Erythroblast (primary cell): ENCODE data around the gene SFXN5.
A peak's percentile ranks its signal among the peaks of the same experiment; 100 is the strongest.

Experiments
- DNase-seq, 2 experiments: peaks; one replicate each; lab custom pipeline; 2025; lab: John Stamatoyannopoulos, UW
- GATA1 ChIP-seq: IDR thresholded peaks from 2 replicates; pipeline ENCODE4 v1.6.1; 2011; ENCODE audit warnings: low read depth, mild to moderate bottlenecking, control low read depth, low read length, moderate library complexity
- POLR2A ChIP-seq: IDR thresholded peaks from 2 replicates; pipeline ENCODE4 v1.6.1; 2011; ENCODE audit warnings: mild to moderate bottlenecking, low read length

Gene SFXN5

GRCh38 chr2:72938455-72938854 lies 133.1 kb downstream of the SFXN5 start:
- TF ChIP-seq GATA1 (no peak), POLR2A (no peak)
- DNase-seq = no peak

- no peak for DNase-seq
- no peak for TF ChIP-seq GATA1
- TF ChIP-seq POLR2A = no peak
Observed at GRCh38 chr2:72937356-72937669, 134.2 kb downstream of the SFXN5 start.

DNA sequence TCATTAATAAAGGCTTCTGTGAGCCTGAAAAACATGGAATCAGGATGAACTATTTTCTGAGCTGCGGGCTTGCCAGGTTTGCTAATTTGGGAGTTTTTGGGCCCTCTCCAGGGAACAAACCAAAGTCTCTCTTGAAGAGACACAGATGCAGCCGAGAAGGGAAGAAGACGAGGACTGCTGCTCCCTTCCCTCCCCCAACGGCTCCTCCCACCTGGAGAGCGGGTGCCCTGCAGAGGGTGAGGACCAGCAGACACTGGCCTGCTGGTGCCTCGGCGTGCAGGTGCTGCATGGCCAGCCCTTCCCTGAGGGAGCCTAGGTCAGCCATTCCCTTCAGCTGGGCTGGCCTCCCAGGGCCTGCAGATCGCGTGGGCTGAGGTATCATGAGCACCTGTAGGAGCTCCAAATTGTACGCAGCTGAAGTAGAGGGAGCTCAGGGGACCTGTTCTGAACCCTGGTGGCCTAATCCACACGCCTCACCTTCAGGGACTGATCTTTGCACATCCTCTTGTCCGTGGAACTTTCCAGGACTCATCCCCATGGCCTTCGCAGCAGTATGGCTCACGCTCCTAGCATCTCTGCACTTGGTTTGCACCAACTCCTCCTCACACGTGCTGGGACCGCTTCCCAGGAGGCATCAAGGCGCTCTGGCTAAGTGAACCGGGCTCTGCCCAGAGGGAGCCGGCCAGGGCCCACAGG lies 134.7 kb downstream of the SFXN5 start:
- DNase-seq = no peak
- no peak for TF ChIP-seq POLR2A
- no peak for TF ChIP-seq GATA1

GRCh38 chr2:72935611-72935957 lies 135.9 kb downstream of the SFXN5 start:
- DNase-seq = no peak

DNA sequence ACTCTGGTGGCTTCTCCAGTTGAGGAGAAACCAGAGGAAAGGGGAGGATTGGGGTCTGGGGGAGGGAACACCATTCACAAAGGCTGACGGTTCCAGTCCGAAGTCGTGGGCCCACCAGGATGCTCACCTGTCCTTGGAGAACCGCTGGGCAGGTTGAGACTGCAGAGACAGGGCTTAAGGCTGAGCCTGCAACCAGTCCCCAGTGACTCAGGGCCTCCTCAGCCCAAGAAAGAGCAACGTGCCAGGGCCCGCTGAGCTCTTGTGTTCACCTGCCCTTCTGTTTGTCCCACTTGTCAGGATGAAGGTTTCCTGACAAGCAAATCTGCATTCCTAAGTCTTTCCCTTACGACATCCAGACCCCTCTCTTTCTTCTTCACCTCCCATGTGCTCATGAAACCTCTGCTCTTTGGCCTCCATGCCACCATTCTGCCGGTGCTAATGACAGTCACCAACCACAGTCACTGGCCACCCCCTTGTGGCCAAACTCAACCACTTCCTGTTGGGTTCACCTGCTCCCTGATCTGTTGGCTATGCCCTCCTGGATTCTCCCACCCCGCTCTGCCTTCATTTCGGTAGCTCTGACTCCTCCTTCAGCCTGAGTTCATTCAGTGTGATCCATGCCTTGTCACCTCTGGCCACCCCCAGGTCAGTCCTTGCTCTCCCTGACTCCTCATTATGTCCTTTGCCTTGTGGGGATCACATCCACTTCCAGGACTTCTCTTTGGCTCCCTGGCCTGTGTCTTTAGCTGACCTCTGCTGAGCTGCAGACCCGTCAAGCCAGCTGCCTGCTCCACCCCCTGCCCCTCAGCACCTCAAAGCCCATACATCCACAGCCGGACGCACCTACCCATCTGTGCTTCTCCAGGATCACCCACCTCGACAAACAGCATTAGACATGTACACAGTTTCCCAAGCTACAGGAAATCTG lies 136.6 kb downstream of the SFXN5 start:
- TF ChIP-seq GATA1 = no peak
- no peak for TF ChIP-seq POLR2A
- DNase-seq = peak; percentile 30

More at GRCh38 chr2:72935611-72935957, 135.9 kb downstream of the SFXN5 start:
- no peak for TF ChIP-seq GATA1
- TF ChIP-seq POLR2A = no peak

GRCh38 chr2:72933646-72934151 lies 137.8 kb downstream of the SFXN5 start:
- DNase-seq = no peak
- no peak for TF ChIP-seq POLR2A
- TF ChIP-seq GATA1 = no peak

DNA sequence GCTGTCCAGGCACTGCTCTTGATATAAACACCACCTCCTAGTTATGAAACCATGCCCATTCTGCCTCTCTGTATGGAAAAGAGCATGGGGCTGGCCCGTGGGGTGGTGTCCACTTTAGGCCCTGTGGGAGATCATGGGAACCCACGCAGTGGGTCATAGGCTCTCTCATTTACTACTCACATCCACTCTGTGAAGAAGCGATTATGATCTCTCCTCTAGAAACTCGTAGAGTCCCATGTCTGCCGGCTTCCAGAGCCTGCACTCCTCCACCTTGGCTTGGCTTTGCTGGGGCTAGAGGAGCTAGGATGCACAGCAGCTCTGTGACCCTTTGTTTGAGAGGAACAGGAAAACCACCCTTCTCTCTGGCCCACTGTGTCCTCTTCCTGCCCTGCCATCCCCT lies 138.3 kb downstream of the SFXN5 start:
- no peak for DNase-seq
- TF ChIP-seq GATA1 = no peak
- TF ChIP-seq POLR2A = no peak

GRCh38 chr2:72932805-72933204 lies 138.7 kb downstream of the SFXN5 start:
- TF ChIP-seq POLR2A (no peak), GATA1 (no peak)
- DNase-seq = no peak

- DNase-seq = no peak
- TF ChIP-seq GATA1 (no peak), POLR2A (no peak)
Observed at GRCh38 chr2:72932045-72932740, 139.3 kb downstream of the SFXN5 start.

DNA sequence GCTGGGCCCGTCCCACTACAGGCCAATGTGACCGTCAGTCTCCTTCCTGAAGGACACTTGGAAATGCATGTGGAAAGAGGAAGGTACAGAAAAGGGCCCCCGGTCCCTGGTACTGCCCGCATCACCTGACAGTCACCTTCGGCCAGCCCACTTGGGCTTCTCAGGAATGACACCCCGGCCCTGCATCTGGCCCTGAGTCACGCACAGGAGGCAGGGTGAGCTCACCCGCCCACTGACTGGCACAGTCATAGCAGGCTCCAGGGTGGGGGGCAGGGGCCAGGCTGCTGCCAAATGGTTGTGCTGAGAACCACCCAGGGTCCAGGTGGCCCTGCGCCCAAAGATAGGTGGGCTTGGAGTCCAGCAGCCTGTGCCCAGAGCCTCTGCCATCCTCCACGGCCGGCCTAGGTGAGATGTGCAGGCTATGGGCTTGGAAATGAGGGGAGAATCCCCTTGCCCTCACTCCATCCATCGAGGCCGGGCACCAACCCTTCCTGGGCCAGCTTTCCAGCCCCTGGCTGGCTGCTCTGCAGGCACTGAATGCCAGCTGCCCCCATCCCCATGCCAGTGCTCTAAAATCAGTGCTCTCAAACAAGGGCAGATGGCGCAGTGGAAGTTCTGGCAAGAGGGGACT lies 140.1 kb downstream of the SFXN5 start:
- no peak for TF ChIP-seq POLR2A
- no peak for DNase-seq

- DNase-seq = no peak
- TF ChIP-seq GATA1 = no peak
- TF ChIP-seq POLR2A = no peak
Observed at GRCh38 chr2:72929010-72929409, 142.5 kb downstream of the SFXN5 start.

- DNase-seq = no peak
- TF ChIP-seq POLR2A (no peak), GATA1 (no peak)
Observed at GRCh38 chr2:72927619-72928550, 143.6 kb downstream of the SFXN5 start.
